Lower leg skin (tissue), 4 donors: ENCODE measurements around the gene ZFYVE28. TPM values are rescaled to one million over a fixed set of nuclear protein-coding genes. Genes with fewer than 3 reads are reported as not detected.

Source experiments
- DNase-seq, 2 donors: peaks; one replicate each; pipeline ENCODE4 v3.0.0-alpha.2; 2019; ENCODE audit warnings: low spot score in 2 of 2
- H3K4me3 ChIP-seq: fragments of 200-600 bp; sonication (generic); 2 replicates; pipeline ENCODE4 v1.5.1; 2017; ENCODE audit warnings: mild to moderate bottlenecking, low read depth; ENCODE audit not compliant: poor library complexity, severe bottlenecking
- CTCF ChIP-seq, 3 donors: fragments of 450-650 bp; IDR thresholded peaks; one replicate each; pipeline ENCODE4 v1.5.1; 2016; ENCODE audit warnings: antibody characterized with exemption in 3 of 3, mild to moderate bottlenecking in 3 of 3, moderate library complexity in 2 of 3
- POLR2A ChIP-seq, 2 donors: fragments of 450-650 bp; IDR thresholded peaks; one replicate each; pipeline ENCODE4 v1.6.1; 2016 to 2017; ENCODE audit warnings: antibody characterized with exemption in 2 of 2, mild to moderate bottlenecking in 1 of 2, moderate library complexity in 1 of 2
- WGBS, 2 donors: methylation state at CpG; one replicate each; pipeline ENCODE4 v1.1.5; 2018; 5-methylcytosine and 5-hydroxymethylcytosine counted together
- intact Hi-C: fragments of 100-400 bp; cut with DNase I; formaldehyde crosslinking; loops from one replicate; pipeline ENCODE4 v1.15.0; 2023; ENCODE audit warnings: low total_unique reads
- total RNA-seq, 4 donors: library from RNA; depleted of rRNA; stranded (reverse); fragments of >200 nt; gene quantifications; one replicate each; pipeline ENCODE4 v1.1.0, GENCODE V29; 2016

The ZFYVE28 gene
- total RNA-seq, 4 donors from 2014 or later = 5.0 to 12.8 (median 9.9) TPM

- DNase-seq = no peak
- H3K4me3 ChIP-seq = no peak overlapping the region
- 87 to 88% methylated on average over 12 of the region's 12 CpGs for WGBS, 2 donors
- intact Hi-C loops = no loop called here
- no peak for TF ChIP-seq POLR2A (IDR thresholded peaks at IDR 0.05)
Measured at GRCh38 chr4:2269618-2270163, 148.8 kb downstream of the ZFYVE28 start.

- no peak for TF ChIP-seq CTCF (IDR thresholded peaks at IDR 0.05)
- no peak for TF ChIP-seq POLR2A (IDR thresholded peaks at IDR 0.05)
- intact Hi-C loops = no loop called here
- no peak for DNase-seq
- H3K4me3 ChIP-seq = no peak overlapping the region
- WGBS, 2 donors = 69 to 87% methylated on average over 4 to 6 of the region's 6 CpGs
Measured at GRCh38 chr4:2269206-2269531, 149.3 kb downstream of the ZFYVE28 start.

- H3K4me3 ChIP-seq = no peak overlapping the region
- 81 to 84% methylated on average over 15 to 19 of the region's 22 CpGs for WGBS, 2 donors
- intact Hi-C loops = no loop called here
- no peak for DNase-seq
- TF ChIP-seq POLR2A (IDR thresholded peaks at IDR 0.05) = no peak
- no peak for TF ChIP-seq CTCF (IDR thresholded peaks at IDR 0.05)
Measured at GRCh38 chr4:2268357-2269205, 149.9 kb downstream of the ZFYVE28 start.

GRCh38 chr4:2267841-2268240, 150.6 kb downstream of the ZFYVE28 start:
- no peak for DNase-seq
- intact Hi-C loops = no loop called here
- H3K4me3 ChIP-seq = no peak overlapping the region
- 85 to 95% methylated on average over 10 of the region's 12 CpGs for WGBS, 2 donors
- TF ChIP-seq CTCF (IDR thresholded peaks at IDR 0.05) (no peak), POLR2A (IDR thresholded peaks at IDR 0.05) (no peak)

- WGBS, 2 donors = 82 to 84% methylated on average over 15 to 17 of the region's 18 CpGs
- H3K4me3 ChIP-seq = no peak overlapping the region
- TF ChIP-seq POLR2A (IDR thresholded peaks at IDR 0.05) = no peak
- no peak for TF ChIP-seq CTCF (IDR thresholded peaks at IDR 0.05)
- no peak for DNase-seq
- intact Hi-C loops = no loop called here
Measured at GRCh38 chr4:2267320-2267811, 151.1 kb downstream of the ZFYVE28 start.

- H3K4me3 ChIP-seq = no peak overlapping the region
- TF ChIP-seq CTCF (IDR thresholded peaks at IDR 0.05) (no peak), POLR2A (IDR thresholded peaks at IDR 0.05) (no peak)
- intact Hi-C loops = no loop called here
- WGBS, 2 donors = 82 to 84% methylated on average over 4 of the region's 5 CpGs
- no peak for DNase-seq
Measured at GRCh38 chr4:2266821-2267220, 151.6 kb downstream of the ZFYVE28 start.
